Large intestine (tissue), 3 donors: ENCODE data around the gene RNF14. TPM values are rescaled to one million over a fixed set of nuclear protein-coding genes. Genes with fewer than 3 reads are reported as not detected.

ENCODE experiments used
- DNase-seq, 2 donors: peaks; one replicate each; pipeline versions ENCODE4 v3.0.0 to v3.0.0-alpha.2; 2013
- H3K27ac ChIP-seq: one replicate; pipeline ENCODE4 v1.5.1; 2013; ENCODE audit warnings: low read length
- H3K27me3 ChIP-seq: 2 replicates; pipeline ENCODE4 v1.6.1; 2013; ENCODE audit warnings: low read length; ENCODE audit not compliant: control insufficient read depth, insufficient read depth
- H3K36me3 ChIP-seq: 2 replicates; pipeline ENCODE4 v1.6.1; 2013; ENCODE audit warnings: low read length; ENCODE audit not compliant: control insufficient read depth, insufficient read depth
- H3K4me1 ChIP-seq: one replicate; pipeline ENCODE4 v1.6.1; 2013; ENCODE audit warnings: low read length; ENCODE audit not compliant: control insufficient read depth, insufficient read depth
- H3K4me3 ChIP-seq: one replicate; pipeline ENCODE4 v1.5.1; 2013; ENCODE audit warnings: low read length
- H3K9me3 ChIP-seq: one replicate; pipeline ENCODE4 v1.6.1; 2013; ENCODE audit warnings: mild to moderate bottlenecking, low read depth, low read length, moderate library complexity; ENCODE audit not compliant: control insufficient read depth
- WGBS: methylation state at CpG from one replicate; pipeline ENCODE4 v1.1.5; 2013; ENCODE audit warnings: low lambda C conversion rate; ENCODE audit not compliant: insufficient coverage; 5-methylcytosine and 5-hydroxymethylcytosine counted together
- polyA plus RNA-seq: library from polyadenylated mRNA; unstranded; fragments of 120-200 nt; gene quantifications from one replicate; pipeline ENCODE4 v1.2.1, GENCODE V29; 2013

The RNF14 gene
- polyA plus RNA-seq, 1 donor = 55.4 TPM

DNA sequence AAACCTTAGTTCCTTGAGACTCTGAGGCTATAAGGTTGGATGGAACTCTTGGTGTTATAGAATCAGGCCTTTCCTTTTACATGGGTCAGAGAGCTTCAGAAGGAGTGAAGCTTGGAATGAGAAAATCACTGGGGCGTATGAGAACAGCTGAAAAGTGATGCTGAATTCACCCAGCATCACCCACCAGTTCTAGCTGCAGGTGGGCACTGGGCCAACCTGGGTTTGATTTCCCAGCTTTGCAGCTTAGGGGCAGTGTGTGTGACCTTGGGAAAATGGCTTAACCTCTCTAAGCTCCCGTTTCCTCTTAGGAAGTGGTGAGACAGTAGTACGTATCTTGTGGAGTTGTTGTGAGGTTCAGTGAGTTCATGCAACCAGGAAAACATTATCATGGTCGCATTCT is 21.6 kb upstream of the RNF14 start:
- DNase-seq = no peak
- no CpG with 5 or more reads among the region's 4 CpGs for WGBS
- no peaks in the 10 kb centered on the region for H3K27me3 ChIP-seq
- H3K9me3 ChIP-seq = no peaks in the 10 kb centered on the region
- no peak overlapping the region for H3K27ac ChIP-seq
- H3K4me3 ChIP-seq = no peak overlapping the region
- peaks cover 29% of the 10 kb centered on the region for H3K4me1 ChIP-seq
- peaks cover 2% of the 10 kb centered on the region for H3K36me3 ChIP-seq

DNA sequence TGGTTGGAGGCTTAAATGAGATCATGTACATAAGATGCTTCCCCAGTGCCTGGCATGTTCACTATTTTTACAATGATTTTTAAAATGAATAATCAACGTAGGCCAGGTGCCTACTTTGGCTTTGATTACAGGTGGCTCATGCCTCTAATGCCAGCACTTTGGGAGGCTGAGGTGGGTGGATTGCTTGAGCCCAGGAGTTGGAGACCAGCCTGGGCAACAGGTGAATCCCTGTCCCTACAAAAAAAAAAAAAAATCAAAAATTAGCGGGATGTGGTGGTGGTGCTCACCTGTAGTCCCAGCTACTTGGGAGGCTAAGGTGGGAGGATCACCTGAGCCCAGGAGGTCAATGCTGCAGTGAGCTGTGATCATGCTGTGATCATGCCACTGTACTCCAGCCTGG is 20.1 kb upstream of the RNF14 start:
- no peak for DNase-seq
- Histone ChIP-seq H3K4me3 (no peak overlapping the region), H3K36me3 (peaks cover 2% of the 10 kb centered on the region), H3K27me3 (no peaks in the 10 kb centered on the region), H3K4me1 (peaks cover 17% of the 10 kb centered on the region), H3K27ac (no peak overlapping the region), H3K9me3 (no peaks in the 10 kb centered on the region)
- WGBS = no CpG with 5 or more reads among the region's 2 CpGs

DNA sequence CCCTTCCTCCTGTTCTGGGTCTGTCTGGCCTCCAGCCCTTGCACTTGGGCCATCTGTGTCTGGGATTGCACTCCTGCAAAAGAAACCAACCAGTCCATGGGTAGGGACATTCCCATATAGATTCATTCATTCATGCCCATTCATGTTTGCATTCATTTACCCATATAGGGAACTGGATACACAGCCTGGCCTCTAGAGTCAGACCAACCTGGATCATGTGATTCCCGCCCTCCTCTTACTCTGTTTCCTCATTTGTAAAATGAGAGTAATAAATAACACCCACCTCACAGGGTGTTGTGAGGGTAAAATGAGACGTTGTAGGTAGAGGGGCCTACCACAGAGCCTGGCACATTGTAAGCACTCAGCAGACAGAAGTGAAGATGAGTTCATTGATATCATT is 19.4 kb upstream of the RNF14 start:
- no CpG with 5 or more reads among the region's 2 CpGs for WGBS
- peaks cover 17% of the 10 kb centered on the region for H3K4me1 ChIP-seq
- H3K27me3 ChIP-seq = no peaks in the 10 kb centered on the region
- no peaks in the 10 kb centered on the region for H3K9me3 ChIP-seq
- no peak overlapping the region for H3K4me3 ChIP-seq
- H3K27ac ChIP-seq = no peak overlapping the region
- no peak for DNase-seq
- peaks cover 2% of the 10 kb centered on the region for H3K36me3 ChIP-seq

DNA sequence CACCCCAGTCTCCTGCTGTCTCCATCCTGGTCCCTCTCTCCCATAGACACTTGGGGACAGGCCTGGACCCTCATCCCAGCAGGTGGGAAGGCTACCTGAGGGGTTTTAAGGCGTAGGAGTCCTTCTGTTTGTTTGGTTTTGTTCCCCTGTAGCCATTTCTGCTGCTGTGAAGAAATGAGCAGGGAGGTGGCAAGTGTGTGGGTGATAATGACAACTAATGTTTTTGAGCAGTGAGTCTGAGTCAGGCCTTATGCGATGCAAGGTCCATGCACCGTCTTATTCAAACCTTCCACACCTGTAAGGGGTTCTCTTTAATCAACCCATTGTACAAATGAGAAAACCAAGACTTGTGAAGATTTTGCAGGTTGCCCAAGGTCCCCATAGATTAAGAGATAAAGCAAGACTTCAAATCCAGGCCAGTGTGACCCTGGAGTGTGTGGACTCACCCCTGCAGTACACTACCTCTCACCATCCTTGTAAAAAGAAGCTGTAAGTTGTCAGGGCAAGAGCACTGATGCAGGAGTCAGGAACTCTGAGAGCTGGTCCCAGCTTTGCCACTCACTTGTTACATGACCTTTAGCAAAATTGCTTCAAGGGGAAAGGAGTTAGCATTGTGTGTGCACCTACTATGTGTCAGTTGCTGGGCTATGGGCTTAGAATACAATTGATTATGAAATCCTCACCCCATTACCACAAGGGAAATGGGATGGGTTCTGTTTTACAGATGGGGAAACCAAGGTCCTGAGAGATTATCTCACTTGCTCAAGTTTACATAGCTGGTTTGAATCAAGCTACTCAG is 18.5 kb upstream of the RNF14 start:
- Histone ChIP-seq H3K27me3 (no peaks in the 10 kb centered on the region), H3K27ac (no peak overlapping the region), H3K4me1 (peaks cover 11% of the 10 kb centered on the region), H3K36me3 (peaks cover 2% of the 10 kb centered on the region), H3K4me3 (no peak overlapping the region), H3K9me3 (no peaks in the 10 kb centered on the region)
- WGBS = no CpG with 5 or more reads among the region's 3 CpGs
- no peak for DNase-seq

DNA sequence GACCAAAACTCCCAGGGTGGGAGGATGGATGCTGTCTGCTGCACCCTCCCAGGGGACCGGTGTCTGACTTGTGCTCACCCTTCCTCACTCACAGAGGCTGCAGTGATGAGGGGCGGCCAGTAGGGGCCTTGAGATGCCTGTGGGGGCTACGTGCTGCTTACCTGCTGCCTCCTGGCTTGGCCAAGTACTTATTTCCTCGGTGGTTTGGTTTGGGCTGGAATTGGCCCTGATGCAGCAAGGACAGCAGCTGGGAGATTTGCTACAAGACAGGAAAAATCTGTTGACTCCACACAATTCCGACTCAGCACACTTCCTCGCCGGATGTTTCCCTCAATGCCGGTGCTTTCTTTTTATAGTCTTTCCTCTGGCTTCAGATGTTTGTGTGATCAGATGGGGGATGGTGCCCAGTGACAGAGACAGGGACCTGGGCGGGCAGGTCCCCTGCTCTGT is 17.5 kb upstream of the RNF14 start:
- Histone ChIP-seq H3K36me3 (peaks cover 2% of the 10 kb centered on the region), H3K4me1 (peaks cover 2% of the 10 kb centered on the region), H3K4me3 (no peak overlapping the region), H3K27ac (peak overlapping the region; percentile 23), H3K27me3 (no peaks in the 10 kb centered on the region), H3K9me3 (no peaks in the 10 kb centered on the region)
- DNase-seq = peak in 1 of 2 donors; percentile 39
- no CpG with 5 or more reads among the region's 9 CpGs for WGBS

DNA sequence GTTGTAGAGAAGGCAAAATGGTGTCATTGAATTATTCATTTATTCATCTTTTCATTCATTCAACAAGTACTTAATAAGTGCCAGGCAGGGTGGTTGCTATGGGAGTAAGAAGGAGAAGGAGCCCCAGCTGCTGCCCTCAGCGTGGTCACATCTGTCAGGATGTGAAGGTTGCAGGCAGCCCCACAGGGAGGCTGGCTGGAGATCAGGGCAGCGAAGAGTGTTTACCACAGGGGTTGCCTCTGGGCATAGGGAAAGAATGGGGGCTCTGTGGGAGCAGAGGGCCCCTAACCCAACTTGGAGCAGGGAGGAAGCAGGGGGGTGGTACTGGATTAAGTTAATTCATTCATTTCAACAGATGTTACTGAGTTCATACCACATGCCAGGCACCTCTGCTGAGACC is 16.9 kb upstream of the RNF14 start:
- peaks cover 2% of the 10 kb centered on the region for H3K36me3 ChIP-seq
- no peak for DNase-seq
- H3K27me3 ChIP-seq = no peaks in the 10 kb centered on the region
- no peaks in the 10 kb centered on the region for H3K9me3 ChIP-seq
- no peak overlapping the region for H3K4me3 ChIP-seq
- no peak overlapping the region for H3K27ac ChIP-seq
- no CpG with 5 or more reads among the region's 2 CpGs for WGBS
- H3K4me1 ChIP-seq = no peaks in the 10 kb centered on the region

DNA sequence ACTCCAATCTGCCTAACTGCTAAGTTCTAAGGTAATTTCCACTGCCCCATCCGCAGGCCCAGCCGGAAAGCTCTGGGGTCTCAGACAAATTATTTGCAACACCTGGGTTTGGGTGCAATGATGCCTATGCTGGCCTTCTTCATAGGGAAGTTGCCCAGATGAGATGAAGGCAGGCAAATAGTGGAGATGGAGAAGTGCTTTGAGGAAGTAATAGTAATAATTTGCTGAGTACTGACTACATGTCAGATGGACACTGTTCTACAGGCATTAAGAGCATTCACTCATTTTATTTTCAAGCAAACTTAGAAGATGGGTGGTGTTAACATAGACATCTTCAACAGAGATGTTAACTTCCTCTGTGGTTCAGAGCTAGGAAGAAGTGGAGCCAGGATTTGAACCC is 14.7 kb upstream of the RNF14 start:
- Histone ChIP-seq H3K4me1 (no peaks in the 10 kb centered on the region), H3K9me3 (no peaks in the 10 kb centered on the region)

DNA sequence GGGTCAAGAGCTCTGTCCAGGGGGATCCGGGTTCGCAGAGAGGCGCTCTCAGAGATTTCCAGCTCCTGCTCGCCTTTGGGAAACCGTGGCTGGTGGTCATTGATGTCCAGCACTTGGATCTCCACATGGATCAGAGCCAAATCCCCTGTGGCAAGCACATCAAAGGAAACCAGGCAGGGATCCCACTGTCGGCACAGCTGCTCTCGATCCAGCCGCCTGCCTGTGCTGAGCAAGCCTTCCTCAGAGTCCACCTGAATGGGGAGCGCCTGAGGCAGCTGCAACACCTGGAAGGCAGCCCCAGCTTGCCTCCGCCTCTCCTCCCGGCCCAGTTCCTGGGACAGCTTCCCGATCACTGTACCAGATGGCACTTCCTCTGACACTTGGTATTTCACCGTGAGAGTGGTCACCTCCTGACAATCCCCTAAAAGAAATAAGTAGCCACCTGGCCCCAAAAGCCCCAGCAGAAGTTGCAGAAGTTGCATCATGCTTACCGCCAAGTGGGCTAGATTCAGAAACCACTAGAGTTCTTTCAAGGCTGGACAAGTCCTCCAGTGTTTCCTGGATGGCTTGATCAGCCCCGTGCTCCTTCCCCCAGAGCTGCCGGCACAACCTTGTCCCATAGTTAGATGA is 11.4 kb upstream of the RNF14 start:
- Histone ChIP-seq H3K27me3 (no peaks in the 10 kb centered on the region), H3K4me3 (no peak overlapping the region), H3K36me3 (no peaks in the 10 kb centered on the region), H3K4me1 (peaks cover 5% of the 10 kb centered on the region), H3K27ac (peak overlapping the region; percentile 68), H3K9me3 (no peaks in the 10 kb centered on the region)
- no peak for DNase-seq
- WGBS = no CpG with 5 or more reads among the region's 16 CpGs

More for the DNA sequence above, 14.7 kb upstream of the RNF14 start:
- WGBS = no CpG with 5 or more reads among the region's 2 CpGs
- Histone ChIP-seq H3K27ac (no peak overlapping the region), H3K27me3 (no peaks in the 10 kb centered on the region), H3K36me3 (peaks cover 2% of the 10 kb centered on the region), H3K4me3 (no peak overlapping the region)
- no peak for DNase-seq

DNA sequence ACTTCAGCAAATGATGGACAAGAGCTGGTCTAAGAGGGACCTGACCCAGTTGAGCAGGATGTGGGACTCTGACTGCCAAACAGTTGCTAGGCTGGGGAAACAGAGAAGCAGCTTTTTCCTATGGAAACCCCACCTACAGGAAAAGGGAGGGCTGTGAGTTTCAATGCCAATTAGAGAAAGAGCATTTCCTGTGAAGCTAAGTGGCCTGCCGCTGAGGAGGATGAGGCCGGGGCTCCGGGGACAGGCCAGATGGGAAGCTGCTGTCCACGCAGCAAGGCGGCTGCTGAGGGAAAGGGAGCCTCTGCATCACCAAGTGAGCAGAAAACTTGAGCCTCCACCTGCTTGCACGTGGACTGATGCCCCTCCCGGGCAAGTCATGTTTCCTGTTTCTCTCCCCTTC is 10.8 kb upstream of the RNF14 start, which contains the start of gene PCDH12:
PCDH12 (minus strand) TSS at position 90 of the 400 bp plus-strand sequence. CDS start 351 bp downstream, outside the sequence.
- peak in 1 of 2 donors; percentile 53 for DNase-seq
- Histone ChIP-seq H3K27me3 (no peaks in the 10 kb centered on the region), H3K4me3 (no peak within 1 kb of the TSS), H3K27ac (peak within 1 kb of the TSS; percentile 68), H3K9me3 (no peaks in the 10 kb centered on the region), H3K36me3 (no peaks in the 10 kb centered on the region), H3K4me1 (peaks cover 5% of the 10 kb centered on the region)
- WGBS = no CpG with 5 or more reads among the region's 7 CpGs

DNA sequence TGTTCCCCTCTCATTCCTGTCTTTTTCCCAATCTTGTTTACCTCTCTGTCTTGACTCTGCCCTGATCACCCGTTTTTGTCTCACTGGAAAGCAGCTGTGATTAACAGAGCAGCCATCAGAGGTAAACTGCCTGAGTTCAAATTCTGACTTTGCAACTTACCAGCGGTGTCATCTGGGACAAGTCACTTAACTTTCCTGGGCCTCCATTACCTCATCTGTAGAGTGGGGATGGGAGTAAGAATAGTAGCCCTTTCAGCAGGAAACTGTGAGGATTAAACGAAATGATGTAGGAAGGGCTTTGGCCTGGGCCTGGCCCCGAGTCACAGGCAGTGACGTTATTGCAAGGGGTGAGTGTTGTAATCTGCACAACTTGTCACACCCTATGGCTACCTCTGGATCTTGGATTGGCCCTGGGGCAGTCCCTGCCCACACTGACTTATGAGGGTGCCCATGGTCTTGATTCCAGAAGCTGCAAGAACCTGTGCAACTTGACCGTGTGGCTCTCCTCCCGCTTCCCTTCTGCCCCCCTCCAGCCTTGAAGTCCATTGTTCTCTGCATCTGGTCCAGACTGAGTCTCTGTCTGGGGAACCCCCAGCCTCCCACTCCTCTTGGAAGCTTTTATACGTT is 10.2 kb upstream of the RNF14 start:
- no peak for DNase-seq
- Histone ChIP-seq H3K9me3 (no peaks in the 10 kb centered on the region), H3K27ac (peak overlapping the region; percentile 28), H3K4me3 (no peak overlapping the region), H3K27me3 (no peaks in the 10 kb centered on the region), H3K36me3 (no peaks in the 10 kb centered on the region), H3K4me1 (peaks cover 5% of the 10 kb centered on the region)
- 56% methylated on average over 1 of the region's 8 CpGs for WGBS
